NCI-H1105 treated with DMSO at 0.1 percent for 48 hours (cell line): ENCODE measurements around the gene RENBP.
"Not testable (repeated sequence)": the region's sequence is repeated elsewhere in the genome, so short reads cannot be mapped to it uniquely, and the experiment has no call there.

ENCODE experiments used
- DNase-seq: peaks from one replicate; lab custom pipeline; 2025; lab: John Stamatoyannopoulos, UW

RENBP gene

DNA sequence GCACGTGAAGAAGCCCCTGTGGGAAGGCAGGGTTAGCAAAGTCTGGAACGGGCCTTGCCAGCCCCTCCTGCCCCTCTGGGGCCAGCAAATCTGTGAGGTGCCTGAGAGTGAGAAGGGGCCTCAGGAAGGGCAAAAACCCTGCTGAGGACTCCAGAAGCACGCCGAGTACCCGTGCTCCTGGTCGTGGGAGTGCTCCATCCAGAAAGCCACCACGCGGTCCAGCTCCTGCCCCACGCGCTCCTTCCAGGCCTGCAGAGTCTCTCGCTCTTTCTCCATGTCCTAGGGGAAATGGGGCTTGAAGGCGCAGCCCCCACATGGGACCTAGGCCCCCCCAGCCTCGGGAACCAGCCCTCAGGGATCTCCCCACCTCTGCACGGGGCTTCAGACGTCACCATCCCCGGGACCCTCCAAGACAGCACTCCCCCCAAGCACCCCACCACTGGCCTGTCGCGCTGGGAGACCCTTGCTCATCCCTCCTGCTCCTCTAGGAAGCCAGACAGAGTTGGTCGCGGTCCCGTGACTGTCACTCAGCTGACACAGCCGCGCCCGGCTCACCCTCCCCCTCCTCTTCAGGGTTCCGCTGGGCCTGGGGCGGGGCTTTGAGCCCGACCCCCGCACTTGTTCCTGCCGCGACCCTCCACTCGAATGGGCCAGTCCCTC, at the start of gene RENBP:
Gene RENBP, minus strand, starts transcription at position 504 of the 660 bp plus-strand sequence. Its CDS starts 33 bp downstream, at position 471.
- peak; percentile 20 for DNase-seq

DNA sequence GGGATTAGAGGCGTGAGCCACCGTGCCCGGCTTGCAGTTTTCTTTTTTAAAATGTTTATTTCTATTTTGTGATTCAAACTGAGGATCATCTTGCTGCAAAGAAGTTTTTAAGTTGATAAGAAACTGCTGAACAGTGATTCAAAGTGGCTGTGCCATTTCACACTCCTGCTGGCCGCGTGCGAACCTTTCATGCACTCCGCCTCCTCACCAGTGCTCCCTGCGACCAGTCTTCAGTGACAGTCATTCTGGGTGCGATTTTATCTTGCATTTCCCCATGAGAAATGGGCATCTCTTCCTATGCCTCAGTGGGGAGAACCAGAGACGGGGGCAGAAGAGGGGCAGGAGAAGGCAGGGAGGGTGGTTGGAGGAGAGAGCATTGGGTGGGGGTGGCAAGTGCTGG, 49.5 kb upstream of the RENBP start:
- DNase-seq = no peak

DNA sequence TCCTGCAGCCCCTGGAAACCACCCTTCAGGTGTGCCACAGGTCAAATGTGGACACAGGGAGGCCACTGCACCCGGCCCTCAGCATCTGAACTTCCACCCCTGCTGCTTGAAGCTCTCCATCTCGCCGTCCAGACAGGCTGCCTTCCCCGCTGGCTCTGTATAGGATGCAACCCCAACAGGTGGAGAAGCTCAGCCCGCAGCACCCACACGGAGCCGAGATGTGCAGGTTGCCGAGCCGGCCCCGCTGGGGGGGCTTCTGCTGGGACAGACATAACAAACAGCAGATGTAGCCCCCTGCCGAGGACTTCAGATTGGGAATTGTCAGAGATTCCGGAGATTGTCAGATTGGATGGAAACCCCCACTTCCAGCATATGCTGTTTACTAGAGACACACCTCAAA, 48.6 kb upstream of the RENBP start:
- no peak for DNase-seq

DNA sequence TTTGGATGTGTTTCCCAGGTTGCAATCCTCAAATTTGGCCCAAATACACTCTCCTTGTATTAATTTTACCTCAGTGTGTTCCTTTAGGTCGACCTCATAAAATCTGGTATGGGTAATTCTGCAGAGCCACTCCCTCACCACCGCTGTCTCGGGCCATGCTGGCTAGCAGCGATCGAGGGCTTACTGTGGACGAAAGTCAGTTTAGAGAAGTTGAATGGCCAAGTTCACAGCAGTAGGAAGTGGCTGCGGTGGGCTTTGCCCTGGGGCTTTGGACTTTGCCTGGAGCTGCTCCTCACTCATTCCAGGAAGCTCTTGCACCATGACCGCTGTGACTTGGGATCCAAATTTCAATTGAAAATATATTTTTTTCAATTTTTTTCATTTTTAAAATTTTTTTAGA, 47.7 kb upstream of the RENBP start:
- no peak for DNase-seq

DNA sequence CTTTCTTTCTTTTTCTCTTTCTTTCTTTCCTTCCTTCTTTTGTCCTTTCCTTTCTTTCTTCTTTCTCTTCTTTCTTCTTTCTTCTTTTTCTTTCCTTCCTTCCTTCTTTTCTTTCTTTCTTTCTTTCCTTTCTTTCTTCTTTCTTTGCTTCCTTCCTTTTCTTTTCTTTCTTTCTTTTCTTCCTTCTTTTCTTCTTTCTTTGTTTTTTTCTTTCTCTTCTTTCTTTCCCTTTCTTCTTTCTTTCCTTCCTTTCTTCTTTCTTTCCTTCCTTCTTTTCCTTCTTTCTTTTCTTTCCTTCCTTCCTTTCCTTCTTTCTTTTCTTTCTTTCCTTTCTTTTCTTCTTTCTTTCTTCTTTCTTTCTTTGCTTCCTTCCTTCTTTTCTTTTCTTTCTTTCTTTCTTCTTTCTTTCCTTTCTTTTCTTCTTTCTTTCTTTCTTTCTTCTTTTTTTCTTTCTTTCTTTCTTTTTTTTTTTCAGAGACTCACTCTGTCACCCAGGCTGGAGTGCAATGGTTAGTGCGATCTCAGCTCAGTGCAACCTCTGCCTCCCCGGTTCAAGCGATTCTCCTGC, 46.7 kb upstream of the RENBP start:
- no peak for DNase-seq

DNA sequence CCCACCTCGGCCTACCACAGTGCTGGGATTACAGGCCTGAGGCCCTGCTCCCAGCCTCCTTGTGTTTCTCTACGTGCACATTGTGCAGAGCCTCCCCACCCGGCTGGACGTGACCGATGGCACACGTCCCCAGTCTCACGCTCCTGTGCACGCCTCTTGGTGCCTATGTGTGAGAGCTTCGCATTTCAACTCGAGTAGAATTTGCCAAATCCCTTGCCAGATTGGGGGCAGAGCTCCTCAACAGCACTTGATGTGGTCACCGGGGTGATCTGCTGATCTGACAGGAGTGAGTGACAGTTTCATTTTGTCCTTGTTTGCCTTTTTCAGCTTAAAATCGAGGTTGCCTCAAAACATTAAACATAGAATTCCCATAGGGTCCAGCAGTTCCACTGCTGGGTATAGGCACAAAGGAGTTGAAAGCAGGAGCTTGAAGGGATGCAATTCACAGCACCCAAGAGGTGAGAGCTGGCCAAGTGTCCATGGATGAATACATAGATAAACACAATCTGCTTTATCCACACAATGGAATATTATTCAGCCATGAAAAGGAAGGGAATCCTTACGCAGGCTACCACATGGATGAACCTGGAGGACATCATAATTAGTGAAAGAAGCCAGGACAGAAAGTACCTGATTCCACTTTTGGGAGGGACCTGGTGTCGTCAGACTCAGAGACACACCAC, 45.7 kb upstream of the RENBP start:
- no peak for DNase-seq

- no peak for DNase-seq
These were observed 44.0 kb upstream of the RENBP start for GRCh38 chrX:153988493-153988892.

DNA sequence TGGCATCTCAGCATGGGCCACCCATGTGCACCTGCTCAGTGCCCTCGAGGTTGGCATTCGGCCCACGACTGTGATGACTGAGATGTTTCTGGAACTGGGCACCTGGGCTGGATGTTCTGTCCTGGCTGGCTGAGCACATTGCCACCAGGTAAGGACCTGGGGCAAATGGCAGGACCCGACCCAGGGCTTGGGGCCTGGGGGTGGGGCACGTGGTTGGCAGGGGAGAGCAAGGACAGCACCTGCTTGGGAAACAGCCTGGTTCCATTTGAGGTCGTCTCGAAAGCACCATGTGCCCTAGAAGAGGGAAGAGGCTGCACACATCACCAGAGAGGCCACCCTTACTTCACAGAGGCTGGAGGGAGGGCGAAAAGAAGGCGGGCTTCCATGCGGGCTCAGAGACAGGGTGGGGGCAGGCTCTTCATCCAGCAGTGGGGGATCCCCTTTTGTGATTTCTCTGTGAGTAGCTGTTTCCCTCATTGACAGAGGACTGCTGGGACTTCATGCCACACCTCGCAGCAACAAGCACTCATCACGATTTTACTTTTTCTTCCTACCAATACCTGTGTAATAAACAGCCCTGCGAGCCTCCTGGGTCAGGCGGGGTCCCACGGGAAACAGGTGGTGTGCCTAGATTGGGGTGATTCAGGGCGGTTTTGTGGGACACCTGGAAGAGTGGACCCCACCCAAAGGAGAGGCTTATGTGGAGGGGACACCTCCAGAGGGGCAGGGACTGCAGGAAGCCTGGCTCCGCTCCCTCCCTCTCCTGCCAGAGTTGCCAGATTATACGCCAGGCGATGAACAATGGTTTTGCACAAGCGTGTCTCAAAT, 40.1 kb upstream of the RENBP start:
- no peak for DNase-seq

DNA sequence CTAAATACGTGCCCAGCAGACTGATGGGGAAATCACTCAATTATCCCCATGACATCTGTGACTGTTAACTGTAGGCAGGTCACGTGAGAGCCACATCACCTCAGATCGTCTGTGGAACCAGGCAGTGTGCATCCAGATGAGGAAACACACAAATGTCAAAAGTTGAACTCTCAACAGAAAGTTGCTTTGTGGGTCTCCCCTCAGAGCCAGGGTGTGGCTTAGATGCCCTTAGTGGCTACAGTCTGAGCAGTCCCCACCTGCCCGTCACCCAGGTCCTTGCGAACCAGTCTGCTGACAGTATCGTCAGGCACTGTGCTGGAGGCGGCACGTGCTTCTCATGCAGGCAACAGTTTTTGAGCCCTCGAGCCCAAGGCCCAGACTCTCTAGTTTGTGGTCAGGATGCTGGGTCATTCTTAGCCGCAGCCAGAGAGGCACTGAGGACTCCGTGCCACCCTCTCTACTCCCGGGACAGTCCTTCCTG, 38.9 kb upstream of the RENBP start:
- no peak for DNase-seq

GRCh38 chrX:153981771-153982533, 37.5 kb upstream of the RENBP start:
- DNase-seq = no peak

- DNase-seq = no peak
These were observed 36.8 kb upstream of the RENBP start for GRCh38 chrX:153981231-153981630.

- not testable (repeated sequence) for DNase-seq
These were observed 36.0 kb upstream of the RENBP start for GRCh38 chrX:153980394-153980793.

- peak; percentile 3 for DNase-seq
These were observed 30.4 kb upstream of the RENBP start for GRCh38 chrX:153974726-153975286.

DNA sequence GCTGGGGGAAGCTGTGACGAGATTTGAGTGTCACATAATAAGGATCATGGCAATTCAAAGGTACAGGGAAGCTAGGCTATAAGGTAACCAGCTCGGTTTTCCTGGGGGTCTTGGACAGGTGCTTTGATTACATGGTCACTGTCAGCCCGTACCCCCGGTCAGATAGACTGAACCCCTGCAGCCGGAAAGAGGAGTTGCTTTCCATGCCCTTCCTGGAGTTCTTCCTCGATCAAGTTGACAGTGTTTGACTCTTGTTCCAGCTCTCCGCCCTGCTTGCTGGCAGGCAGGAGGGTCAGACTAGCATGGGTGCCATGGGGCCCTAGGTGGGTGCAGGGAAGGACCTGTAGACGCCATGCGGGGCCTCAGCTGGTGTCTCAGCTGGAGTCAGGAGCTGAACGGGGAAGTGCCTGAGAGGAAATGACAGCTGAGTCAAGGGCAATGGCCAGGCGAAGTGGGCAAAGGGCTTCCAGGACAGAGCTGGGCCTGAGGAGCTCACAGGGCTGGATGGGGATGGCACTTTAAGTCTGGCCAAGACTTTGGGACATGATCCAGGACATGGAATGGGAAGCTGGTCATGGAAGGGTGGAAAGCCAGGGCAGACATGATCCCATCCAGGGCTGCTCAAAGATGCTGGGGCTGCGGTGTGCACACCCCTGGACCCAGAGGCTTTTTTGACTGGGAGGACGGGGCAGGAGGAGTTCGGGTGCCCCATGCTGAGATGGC, 29.7 kb upstream of the RENBP start:
- no peak for DNase-seq

GRCh38 chrX:153973127-153974002, 28.9 kb upstream of the RENBP start:
- peak; percentile 91 for DNase-seq

DNA sequence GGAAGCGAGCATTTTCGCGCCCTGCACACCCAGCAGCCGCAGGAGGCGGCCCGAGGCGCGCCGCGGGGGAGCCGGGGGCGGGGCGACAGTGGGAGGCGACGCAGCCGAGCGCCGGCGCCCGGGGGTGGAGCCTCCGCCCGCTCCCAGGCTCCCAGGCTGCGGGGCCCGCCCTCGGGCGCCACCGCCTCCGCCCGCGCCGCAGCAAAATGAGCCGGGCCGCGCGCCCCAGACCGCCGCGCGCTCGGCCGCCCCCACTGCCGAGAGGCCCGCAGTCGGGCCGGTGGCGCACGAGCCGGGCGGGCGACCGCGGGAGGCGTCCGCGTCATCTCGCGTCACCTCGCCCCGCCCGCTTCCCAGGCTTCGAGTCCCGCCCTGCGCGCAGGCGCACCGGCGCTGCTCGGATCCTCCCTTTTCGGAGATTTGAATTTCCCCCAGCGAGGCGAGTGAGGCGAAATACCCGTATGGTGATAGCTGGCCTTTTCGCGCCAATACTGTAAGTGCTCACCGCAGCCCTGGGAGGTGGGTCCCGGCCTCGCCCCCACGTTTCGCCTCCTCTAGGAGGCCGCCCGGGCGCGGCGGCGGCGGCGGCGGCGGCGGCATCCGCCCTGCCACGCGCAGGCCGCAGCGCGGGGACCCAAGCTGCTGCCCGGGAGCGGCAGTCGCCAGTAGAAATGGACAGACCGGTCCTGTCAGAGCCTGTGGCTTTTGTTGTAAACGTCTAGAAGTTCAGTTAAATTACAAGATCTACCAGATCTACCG, 28.1 kb upstream of the RENBP start, which contains the start of gene TMEM187:
Gene TMEM187, plus strand, starts transcription at position 387 of the 759 bp plus-strand sequence. CDS start 9,309 bp downstream, outside the sequence.
- peak; percentile 98 for DNase-seq

DNA sequence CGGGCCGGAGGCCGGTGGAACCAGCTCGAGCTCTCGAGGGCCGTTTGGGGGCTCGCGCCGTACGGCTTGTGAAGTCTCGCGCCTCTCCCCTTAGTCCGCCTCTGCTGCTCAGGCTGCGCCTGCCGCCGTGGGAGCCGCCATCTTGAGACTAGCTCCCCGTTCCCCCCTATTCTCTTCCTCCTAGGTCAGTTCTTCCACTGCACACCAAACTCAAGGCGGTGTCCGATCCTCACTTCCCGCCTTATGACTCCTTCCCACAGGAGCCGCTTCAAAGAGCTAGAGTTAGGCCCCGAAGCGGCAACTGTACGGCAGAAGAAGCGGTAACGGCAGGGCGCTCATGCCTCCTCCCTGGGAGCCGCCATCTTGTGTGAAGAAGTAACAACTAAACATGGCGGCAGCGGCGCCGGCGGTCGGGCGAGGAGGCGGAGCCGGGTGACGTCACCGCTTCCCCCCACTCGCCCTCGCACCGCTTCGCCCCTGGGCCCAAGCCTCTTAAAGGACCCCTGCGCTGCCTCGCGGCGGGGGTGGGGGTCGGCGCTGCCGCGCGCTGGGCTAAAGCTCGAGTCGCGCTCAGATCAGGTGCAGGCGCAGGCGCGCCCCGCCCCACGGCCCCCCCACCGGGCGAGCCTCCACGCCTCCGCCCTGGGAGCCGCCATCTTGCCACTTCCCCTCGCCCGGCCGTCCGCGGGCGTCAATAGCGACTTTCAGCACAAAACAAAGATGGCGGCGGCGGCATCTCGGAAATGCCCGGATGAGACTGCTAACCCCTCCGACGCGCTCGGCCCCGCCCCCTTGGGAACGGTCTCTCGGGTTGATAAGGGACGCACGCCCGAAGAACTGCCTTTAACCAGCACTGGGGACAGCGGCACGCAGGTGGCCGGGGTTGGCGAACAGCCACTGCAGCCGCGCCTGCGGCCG, 27.3 kb upstream of the RENBP start, which contains the start of gene HCFC1:
Gene HCFC1, minus strand, starts transcription at position 369 of the 918 bp plus-strand sequence. CDS start 978 bp downstream, outside the sequence.
- DNase-seq = peak; percentile 97

DNA sequence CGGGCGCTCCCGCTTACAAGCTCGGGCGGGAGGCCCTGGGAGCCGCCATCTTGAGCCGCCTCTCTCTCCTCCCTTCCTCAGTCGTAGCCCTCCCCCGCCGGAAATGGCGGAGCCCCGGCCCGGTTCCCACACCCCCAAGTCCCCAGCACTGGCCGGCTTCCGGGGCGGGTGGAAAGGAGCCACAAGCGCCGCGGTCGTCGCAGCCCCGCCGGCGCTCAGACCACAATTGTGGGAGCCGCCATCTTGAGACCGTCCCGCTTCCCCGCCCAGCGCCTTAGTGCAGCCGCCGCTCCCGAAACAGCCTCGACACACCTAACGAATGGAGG, 26.6 kb upstream of the RENBP start:
- peak; percentile 83 for DNase-seq
